ENCODE measurements around the gene PLXNA1.

PLXNA1 gene

DNA sequence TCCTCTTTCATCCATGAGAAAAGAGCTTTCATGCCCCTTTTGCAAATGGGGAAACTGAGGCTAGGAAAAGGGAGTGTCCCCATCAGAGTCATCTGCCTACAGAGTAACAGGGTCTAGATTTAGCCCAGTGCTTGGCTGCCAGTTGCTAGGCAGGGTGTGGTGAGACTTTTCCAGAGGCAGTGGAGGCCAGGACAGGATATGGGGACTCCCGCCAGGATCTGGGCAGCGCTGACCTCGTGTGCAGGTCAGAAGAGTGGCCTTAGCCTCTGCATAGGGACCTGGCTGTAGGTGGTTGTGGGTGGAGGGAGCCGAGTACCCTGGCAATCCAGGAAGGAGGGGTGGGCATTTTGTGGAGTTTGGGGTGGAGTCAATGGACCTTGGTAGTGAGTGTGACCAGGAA lies 4.2 kb downstream of the PLXNA1 start:
- FAIRE-seq = no peak
- no peak for DNase-seq (ENCODE audit: low spot score)

DNA sequence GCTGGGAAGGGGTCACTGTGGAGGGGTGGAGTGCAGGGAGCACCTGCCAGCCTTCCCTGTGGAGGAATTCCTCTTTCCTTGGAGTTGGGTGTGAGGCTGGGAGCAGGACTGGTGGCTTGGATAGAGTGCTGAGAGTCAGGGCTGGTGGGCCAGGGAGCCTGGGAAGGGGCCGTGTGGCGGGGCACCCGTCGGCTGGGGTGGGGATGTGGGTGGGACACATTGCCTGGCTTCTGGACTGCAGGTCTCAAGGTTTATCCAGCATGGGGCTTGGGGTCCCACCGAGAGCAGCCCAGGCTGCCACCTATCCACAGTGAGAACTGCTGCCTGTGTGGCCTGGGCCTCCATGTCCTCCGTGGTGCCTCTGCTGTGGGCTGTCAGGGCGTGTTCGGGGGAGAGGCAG lies 4.7 kb downstream of the PLXNA1 start:
- FAIRE-seq (no peak), DNase-seq (ENCODE audit: low spot score) (no peak)

DNA sequence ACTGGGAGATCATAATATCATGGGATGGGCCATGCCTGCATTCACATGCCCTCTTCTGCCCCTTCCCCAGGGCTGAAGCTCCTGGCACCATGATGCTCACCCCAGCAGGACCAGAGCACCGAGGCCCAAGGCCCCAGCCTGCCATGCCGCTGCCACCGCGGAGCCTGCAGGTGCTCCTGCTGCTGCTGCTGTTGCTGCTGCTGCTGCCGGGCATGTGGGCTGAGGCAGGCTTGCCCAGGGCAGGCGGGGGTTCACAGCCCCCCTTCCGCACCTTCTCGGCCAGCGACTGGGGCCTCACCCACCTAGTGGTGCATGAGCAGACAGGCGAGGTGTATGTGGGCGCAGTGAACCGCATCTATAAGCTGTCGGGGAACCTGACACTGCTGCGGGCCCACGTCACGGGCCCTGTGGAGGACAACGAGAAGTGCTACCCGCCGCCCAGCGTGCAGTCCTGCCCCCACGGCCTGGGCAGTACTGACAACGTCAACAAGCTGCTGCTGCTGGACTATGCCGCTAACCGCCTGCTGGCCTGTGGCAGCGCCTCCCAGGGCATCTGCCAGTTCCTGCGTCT lies 5.6 kb downstream of the PLXNA1 start:
- FAIRE-seq = no peak

DNA sequence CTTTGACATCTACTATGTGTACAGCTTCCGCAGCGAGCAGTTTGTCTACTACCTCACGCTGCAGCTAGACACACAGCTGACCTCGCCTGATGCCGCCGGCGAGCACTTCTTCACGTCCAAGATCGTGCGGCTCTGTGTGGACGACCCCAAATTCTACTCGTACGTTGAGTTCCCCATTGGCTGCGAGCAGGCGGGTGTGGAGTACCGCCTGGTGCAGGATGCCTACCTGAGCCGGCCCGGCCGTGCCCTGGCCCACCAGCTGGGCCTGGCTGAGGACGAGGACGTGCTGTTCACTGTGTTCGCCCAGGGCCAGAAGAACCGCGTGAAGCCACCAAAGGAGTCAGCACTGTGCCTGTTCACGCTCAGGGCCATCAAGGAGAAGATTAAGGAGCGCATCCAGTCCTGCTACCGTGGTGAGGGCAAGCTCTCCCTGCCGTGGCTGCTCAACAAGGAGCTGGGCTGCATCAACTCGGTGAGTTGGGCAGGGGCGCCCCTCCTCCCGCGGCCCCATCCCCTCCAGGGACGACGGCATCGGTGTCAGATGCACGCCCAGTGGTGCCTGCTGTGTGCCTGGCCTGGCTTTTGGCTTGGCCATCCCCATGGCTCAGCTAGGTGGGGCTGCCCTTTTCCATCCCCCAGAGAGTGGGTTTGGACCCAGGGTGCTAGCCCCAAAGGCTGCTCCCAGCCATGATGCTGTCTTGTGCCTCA lies 6.6 kb downstream of the PLXNA1 start:
- FAIRE-seq = no peak

More for the DNA sequence above, 5.6 kb downstream of the PLXNA1 start:
- DNase-seq (ENCODE audit: low spot score) = no peak

DNA sequence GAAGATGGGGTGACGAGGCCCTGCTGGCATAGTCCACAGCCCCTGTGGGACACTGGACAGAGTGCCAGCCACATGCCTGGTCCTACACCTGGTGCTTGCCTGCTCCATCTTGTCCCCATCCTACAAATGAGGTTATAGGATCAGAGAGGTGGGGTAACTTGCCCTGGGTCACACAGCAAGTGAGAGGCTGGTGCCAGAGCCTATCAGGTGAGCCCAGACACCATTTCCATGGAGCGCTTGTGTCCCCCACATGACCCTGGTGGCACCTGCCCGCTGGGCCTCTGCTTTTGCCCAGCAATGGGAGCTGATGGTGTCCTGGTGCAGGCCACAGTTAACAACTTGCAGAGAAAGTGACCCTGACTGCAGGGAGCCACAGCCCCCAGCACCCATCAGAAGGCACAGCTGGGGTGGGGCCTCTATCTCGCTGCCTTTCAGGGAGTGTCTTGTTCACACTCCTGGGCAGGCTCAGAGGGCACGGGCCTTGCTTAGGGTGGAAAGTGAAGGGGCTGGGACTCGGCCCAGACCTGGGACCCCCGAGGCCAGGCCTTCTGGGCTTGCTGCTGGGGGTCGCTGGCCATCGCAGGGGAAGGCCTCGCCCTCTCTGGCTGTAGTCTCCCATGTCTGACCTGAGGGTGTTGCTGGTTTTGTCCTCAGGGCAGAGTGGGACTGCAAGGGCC lies 7.2 kb downstream of the PLXNA1 start:
- FAIRE-seq (no peak), DNase-seq (ENCODE audit: low spot score) (no peak)

More for the DNA sequence above, 6.6 kb downstream of the PLXNA1 start:
- DNase-seq (ENCODE audit: low spot score) = no peak

DNA sequence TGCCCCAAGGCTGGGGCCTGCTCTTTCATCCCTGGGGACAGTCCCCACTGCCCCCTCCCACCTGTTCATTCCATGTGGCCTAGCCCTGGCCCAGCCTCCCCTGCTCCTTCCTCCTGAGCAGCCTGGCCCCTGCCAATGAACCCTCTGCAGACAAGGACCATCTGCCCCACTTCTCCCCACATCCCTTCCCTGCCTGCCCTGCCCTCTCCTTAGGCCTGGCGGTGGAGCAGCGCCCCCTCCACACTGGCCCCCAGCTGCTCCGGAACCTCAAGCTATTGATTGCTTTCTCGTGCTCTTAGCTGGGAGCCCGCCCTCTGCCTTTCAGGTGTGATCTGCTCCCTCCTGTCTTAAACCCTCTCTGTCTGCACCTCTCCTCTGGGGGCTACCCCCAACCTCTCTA lies 8.0 kb downstream of the PLXNA1 start:
- no peak for DNase-seq (ENCODE audit: low spot score)
- FAIRE-seq = no peak

DNA sequence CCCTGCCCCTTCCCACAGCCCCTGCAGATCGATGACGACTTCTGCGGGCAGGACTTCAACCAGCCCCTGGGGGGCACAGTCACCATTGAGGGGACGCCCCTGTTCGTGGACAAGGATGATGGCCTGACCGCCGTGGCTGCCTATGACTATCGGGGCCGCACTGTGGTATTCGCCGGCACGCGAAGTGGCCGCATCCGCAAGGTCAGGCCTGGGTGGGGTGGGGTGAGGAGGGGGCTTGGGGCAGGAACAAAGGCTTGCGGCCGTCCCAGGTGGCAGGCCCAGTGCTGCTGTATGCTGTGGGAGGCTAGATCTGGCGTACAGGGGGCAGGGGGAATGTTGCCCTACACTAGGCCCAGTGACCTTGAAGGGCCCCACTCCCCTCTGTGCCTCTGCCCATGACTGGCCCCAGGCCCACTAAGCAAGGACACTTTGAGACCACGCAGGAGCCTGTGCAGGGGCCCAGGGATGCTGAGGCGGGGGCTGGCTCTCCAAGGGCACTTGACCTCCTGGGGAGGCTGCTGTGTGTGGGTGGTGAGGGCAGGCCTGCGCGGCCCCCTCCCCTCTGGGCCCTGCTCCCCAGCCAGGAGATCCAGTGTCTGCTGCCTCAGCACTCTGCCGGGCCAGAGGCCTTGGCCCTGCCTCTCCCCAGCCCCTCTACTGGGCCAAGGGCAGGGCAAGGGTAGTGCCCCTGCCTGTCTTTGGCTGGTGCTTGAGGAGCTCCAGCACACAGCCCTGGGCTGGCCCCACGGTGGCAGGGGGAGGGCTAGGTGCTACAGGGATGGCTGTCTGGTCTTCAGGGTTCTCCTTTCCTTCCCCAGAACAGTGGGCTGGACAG lies 8.7 kb downstream of the PLXNA1 start:
- no peak for FAIRE-seq
- no peak for DNase-seq (ENCODE audit: low spot score)

DNA sequence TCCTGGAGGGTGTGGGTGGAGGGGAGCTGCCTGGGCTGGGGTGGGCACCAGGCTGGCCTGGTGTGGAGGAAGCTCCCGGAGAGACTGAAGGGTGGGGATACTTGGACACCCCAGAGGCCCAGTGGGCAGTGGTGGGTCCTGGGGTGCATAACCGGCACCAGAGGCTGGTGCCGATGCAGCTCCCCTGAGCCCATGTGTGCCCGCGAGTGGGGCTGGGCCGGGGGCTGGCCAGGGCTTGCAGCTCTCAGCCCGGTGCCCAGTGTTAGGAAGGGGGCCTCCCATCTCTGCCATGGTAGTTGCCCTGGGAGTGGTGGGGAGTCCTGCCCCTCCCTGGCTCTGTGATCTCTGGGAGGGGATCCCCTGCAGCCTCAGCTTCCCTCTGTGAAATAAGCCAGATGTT lies 9.3 kb downstream of the PLXNA1 start:
- FAIRE-seq = no peak
- DNase-seq (ENCODE audit: low spot score) = no peak

DNA sequence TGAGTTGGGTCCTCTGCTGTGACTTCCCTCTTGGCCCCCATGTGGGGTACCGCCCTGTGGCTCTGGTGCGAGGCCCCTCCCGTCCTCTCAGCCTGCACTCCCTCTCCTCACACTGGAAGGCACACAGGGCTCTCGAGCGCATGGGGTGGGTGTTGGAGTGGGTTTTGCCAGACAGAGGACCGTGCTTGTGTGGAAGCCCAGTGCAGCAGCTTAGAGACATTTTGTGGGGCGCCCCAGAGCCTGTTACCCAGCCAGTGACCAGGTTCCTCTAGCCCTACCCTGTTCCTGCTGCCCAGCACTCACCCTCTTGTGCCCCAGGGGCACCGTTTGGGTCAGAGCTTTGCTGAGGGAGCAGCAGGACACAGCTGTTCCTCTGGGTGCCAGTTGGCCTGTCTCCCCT lies 9.9 kb downstream of the PLXNA1 start:
- no peak for DNase-seq (ENCODE audit: low spot score)
- no peak for FAIRE-seq

DNA sequence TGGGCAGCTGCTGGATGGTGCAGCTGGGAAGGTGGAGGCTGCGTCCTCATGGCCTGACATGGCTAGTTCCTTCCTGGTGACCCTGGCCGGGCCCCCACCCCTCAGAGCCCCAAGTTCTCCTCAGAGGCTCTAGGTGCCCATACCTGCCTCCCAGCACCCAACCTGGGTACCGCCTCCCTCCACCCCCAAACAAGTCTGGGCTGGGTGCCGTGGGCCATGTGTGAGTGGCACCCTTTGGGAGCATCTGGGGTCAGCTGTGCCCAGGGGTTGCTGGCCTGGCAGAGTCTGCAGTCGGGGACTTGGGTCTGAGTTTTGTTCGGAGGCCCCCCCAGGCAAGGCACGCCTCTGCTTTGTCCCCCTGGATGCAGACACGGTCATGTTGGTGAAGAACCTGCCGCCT lies 10.5 kb downstream of the PLXNA1 start:
- FAIRE-seq (no peak), DNase-seq (ENCODE audit: low spot score) (no peak)

DNA sequence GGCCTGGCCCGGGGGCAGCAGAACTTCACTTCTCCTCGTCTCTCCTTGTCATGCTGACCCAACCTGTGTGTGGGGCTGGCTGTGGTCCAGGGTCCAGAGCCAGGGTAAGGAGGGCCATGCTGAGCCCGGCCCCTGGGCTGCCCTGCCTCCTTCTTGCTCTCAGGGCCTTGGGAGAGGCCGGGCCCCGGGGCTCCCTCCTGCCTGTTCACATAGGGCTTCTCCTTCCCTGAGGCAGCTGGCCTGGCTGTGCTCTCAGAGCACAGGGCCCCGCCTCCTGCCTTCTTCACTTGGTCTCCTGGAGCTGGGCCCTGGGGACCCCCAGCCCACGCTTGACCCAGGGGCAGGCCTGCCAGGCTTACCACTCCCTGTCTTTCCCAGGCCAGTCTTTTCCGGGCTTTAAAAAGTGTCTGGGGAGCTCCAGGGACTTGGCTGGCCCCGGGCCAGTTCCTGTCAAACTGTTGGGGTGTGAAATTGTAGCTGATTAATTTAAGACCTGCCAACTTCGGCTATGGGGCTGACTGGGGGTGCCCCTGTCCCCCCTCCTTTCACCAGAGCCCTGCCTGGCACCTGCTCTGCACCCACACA lies 11.8 kb downstream of the PLXNA1 start:
- FAIRE-seq = no peak
- DNase-seq (ENCODE audit: low spot score) = no peak

DNA sequence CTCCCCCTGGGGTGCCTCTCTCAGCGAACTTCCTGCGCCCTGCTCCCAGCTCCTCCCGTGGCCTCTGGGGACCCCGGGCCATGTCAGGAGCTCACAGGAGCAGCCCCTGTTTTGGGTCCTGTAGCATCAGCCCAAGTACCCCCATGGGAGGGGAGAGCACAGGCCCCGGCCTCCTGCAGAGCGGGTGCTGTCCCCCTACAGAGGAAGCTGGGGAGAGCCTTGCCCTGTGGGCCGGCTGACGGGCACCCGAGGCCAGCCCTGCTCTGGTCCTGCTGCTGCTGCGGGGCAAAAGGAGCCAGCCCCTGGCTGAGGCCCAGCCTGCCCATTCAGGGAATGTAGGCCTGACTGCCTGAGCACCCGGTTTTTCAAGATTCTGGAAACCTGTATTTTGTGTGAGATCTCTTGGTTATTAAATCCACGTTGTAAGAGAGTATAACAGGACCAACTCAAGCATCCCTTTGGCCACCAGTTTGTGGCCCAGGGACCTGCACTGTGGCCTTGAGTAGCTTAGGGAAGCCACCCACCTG lies 12.4 kb downstream of the PLXNA1 start:
- FAIRE-seq (no peak), DNase-seq (ENCODE audit: low spot score) (no peak)

DNA sequence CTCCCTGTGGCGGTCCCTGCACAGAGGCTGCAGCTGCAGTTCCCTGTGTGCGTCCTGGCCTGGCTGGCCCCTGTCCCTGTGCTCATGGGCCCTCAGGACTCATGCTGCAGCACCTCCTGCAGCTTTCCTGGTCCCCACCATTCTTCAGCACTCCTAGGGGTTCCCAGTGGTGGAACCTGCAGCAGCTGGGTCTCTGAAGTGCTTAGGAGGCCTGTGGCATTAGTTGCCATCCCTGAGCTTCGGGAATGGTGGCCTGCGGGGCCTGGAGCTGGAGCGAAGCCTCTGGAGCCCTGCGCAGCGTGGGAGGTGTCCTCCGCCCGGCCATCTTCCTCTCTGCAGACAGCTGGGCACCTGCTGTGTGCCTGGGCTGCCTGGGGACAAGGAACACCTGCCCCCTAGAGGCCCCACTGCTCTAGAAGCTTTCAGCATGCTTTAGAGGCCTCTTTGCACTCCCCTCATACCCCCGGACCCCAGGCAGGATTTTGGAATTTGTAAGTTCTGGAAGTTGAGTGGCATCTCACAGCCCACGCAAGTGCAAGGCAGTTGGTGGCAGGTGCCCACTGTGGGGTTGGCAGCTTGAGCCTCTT lies 13.1 kb downstream of the PLXNA1 start:
- no peak for FAIRE-seq
- DNase-seq (ENCODE audit: low spot score) = no peak

DNA sequence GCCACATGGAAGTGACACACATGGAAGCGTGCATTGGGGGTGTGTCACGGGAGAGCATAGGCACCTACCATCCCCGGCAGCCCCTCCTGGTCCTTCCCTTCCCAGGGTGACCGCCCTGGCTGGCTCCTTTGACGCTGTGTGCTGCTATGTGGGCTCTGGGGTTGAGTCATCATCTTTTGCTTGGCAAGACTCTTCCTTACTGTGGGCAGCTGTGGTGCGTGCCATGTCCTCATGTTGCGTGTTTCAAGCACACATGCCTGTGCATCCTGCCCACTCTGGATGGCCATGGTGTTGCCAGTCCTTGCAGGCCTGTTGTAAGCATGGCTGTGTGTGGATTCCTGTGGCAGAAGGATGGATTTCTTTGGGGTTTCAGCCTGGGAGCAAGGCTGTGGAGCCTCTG lies 14.0 kb downstream of the PLXNA1 start:
- DNase-seq (ENCODE audit: low spot score) (no peak), FAIRE-seq (no peak)

DNA sequence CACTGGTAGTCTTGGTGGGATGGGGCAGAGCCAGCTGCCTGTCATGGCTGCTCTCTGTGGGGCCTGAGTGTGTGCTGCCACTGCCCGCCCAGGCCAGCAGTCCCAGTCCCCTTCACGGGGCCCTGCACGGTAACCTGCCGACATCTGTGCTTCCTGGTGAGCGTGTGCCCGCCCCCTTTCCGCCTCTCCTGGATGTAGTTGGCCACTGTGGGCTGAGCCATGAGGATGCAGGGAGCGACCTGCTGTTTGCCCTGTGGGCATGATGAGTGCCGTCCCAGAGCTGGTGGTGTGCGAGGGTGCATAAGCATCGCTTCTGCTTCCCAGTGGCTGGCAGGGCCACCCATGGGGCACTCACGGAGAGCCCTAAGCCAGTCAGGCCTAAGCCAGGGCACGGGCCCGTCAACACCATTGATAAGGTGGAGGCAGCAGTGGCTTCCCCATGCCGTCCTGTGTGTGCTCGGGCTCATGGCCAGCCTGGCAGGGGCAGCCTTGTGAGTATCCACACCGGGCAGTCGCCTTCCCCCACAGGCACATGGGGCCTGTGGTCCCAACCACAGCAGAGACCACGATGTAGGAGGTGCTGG lies 14.6 kb downstream of the PLXNA1 start:
- DNase-seq (ENCODE audit: low spot score) = no peak
- no peak for FAIRE-seq

DNA sequence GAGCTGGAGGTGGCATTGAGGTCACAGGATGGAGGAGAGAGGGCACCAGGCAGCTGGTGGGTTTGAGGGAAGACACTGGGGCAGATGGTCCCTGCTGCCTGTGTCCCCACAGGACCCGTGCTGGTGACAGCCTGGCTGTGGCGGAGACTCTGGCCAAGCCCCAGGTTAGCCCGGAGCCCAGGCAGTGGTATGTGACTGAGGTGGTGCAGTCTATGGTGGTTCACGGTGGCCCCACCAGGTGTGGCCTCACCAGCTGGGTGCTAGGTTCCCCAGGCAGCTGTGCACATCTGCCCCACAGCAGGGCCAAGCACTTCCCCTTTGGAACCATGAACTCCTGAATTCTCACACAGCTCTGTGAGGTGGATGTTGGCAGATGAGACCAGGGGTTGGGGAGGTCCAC lies 15.4 kb downstream of the PLXNA1 start:
- DNase-seq (ENCODE audit: low spot score) = no peak
- no peak for FAIRE-seq

DNA sequence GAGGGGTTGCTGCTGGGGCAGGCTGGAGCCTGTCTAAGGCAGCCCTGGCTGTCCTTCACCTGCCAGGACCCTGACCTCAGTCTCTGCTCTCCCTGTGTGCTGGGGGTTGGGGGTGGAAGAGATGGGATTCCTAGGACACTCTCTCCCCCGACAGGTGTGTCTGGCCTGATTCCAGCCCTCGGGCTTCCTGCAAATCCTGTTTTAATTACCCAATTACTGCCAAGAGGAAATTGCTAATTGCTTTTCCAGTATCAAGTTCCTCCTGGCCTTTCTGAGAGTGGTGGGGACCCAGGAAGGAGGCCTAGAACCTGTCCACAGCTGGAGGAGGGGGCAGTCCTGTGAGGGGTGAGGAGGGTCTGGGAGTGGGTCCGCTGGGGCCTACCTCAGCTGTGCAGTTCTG lies 15.8 kb downstream of the PLXNA1 start:
- FAIRE-seq (no peak), DNase-seq (ENCODE audit: low spot score) (no peak)

DNA sequence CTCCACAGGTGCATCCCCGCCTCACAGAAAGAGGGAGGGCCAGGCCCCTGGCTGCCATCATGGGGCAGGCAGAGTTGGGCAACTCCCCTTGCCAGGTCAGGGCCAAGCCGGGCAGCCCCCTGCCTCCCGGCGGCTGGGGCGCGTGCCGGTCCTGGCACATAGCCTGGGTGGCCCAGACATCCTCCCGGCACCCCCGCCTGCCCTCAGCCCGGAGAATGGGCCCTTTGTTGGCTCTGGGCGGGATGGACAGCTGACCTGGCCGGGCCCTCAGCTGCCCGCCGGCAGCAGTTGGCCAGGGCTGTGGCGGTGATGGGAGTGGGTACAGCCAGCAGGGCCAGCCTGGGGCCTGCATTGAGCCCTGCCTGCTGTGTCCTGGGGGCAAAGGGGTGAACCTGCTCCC lies 16.5 kb downstream of the PLXNA1 start:
- DNase-seq (ENCODE audit: low spot score) (no peak), FAIRE-seq (no peak)

DNA sequence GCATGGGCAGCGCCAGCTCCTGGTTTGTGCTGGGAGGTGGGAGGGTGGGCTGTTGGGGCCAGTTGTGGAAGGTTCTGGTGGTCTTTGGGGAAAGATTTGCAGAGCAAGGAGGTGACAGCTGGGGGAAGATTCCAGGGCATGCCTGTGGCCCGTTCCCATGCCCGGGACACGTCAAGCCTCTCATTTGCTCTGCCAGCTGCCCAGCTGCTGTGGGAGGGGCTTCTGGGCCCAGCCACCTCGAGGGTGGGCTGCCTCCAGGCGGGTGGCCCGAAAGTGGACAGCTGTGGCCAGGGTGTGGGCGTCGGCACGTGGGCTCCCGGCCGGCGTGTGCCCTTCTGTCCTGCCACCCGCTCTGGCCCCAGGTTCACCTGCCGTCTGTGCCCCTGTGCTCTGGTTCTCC lies 17.2 kb downstream of the PLXNA1 start:
- FAIRE-seq (no peak), DNase-seq (ENCODE audit: low spot score) (no peak)

DNA sequence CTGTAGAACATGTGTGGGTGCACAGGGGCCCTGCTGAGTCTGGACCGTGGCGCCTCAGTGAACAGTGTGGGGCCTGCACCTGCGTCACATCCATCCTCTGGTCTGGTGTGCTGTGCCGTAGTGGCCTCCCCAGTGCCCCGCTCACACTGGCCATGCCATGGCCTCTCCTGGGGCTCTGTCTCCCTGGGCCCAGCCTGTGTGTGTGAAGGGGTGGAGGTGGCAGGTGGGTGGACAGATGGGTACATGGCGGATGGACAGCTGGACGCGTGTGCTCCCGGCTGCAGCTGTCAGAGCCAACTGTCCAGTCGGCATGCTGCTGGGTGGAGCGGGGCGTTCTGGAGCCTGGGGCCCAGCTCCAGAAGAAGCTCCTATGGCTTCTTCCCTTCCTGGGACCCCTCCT lies 17.8 kb downstream of the PLXNA1 start:
- FAIRE-seq (no peak), DNase-seq (ENCODE audit: low spot score) (no peak)

All from urothelium cell line (cell line).